Transverse colon (tissue), 3 donors: ENCODE results near the gene MACO1.

Experiments
- CTCF ChIP-seq, 5 experiments: fragments of 200-600 bp in 3 of 5; fragments of 450-650 bp in 2 of 5; sonication (generic) in 3 of 5; IDR thresholded peaks; 1 replicate in 2 of 5; 2 replicates in 3 of 5; pipeline ENCODE4 v1.5.1; 2016 to 2017; ENCODE audit warnings: antibody characterized with exemption in 5 of 5, inconsistent platforms in 3 of 5, mild to moderate bottlenecking in 2 of 5, moderate library complexity in 1 of 5
- POLR2A ChIP-seq: fragments of 450-650 bp; IDR thresholded peaks from one replicate; pipeline ENCODE4 v1.6.1; 2016; ENCODE audit warnings: antibody characterized with exemption, mild to moderate bottlenecking, moderate library complexity

- TF ChIP-seq POLR2A (no peak), CTCF (IDR thresholded peaks at IDR 0.05) (no peak)
Measured at GRCh38 chr1:25467193-25467592, 36.5 kb downstream of the MACO1 start.
